GM21447 (cell line): ENCODE data around the gene C8A.

Experiments used
- ATAC-seq: cut with Tn5 transposase; IDR thresholded peaks from one replicate; pipeline ENCODE4 v1.9.1; 2021; ENCODE audit not compliant: unreplicated experiment

Gene C8A

DNA sequence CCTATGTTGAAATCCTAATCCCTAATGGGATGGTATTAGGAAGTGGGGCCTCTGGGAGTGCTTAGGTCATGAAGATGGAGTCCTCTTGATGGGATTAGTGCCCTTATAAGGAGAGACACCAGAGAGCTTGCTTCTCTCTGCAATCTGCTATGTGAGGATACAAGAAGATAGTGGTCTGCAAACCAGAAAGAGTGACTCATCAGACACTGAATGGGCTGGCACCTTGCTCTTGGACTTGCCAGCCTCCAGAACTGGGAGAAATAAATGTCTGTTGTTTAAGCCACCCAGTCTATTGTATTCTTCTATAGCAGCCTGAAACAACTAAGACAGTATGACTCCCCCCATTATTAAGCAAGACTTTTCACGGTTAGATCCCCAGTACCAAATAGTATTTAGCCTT, 67.9 kb downstream of the C8A start:
- ATAC-seq = no peak

- ATAC-seq = no peak
Measured at GRCh38 chr1:56923201-56923600, 68.6 kb downstream of the C8A start.

- no peak for ATAC-seq
Measured at GRCh38 chr1:56924116-56924515, 69.5 kb downstream of the C8A start.

- no peak for ATAC-seq
Measured at GRCh38 chr1:56925193-56925592, 70.6 kb downstream of the C8A start.

GRCh38 chr1:56927171-56927570, 72.6 kb downstream of the C8A start:
- ATAC-seq = no peak

DNA sequence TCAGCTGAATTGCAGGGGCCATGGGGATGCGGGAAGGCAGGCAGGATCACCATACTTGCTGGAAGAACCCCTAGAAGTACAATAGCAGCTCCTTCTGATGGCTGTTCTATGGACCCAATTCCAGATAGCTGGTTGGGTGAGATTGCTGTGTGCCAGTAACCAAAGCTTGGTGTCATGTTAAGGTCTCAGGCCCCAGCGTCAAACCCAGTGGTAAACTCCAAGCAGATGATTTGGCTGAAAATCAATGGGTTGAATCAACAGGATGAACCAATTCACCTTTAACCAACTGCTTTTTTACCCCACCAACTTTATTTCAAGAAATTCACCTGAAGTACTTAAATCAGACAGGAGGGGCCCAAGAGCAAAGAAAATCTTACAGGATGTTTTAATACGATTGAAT, 73.4 kb downstream of the C8A start:
- ATAC-seq = no peak

DNA sequence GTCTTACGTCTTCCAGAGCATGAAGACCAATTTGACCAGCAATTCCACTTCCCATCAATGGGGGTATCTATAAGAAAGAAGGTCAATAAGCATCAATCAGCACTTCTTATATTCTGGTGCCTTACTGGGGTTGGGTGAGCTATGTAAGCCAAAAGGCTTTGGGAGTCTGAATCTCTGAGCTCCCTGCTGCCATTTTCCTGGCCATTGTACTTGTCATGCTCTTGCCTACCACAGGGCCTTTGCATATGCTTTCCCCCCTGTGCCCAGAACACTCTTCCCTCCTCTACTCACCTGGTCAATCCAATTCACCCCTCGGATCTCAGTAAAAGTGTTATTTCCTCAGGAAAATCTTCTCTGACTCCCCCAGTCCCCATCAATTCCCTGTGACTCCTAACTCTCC, 74.9 kb downstream of the C8A start:
- no peak for ATAC-seq

GRCh38 chr1:56931211-56931610, 76.6 kb downstream of the C8A start:
- no peak for ATAC-seq

DNA sequence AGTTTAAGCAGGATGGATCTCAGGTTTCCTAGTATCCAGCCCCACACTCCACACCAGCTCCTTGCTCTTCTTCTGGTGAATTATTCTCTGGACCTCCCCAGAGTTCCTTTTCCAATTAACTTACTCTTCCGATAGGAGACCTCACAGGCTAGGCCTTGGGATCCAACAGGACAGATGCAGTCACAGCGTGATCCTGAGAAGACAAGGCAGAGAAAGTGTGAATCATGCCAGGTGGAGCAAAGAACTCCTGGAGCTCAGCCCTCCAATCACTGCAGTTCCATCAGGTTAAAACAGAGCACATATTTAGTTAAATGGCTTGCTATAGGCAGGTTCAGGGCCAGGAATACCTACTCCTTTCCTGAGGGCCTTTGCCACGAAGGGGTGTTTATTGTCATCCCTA, 77.1 kb downstream of the C8A start:
- no peak for ATAC-seq

DNA sequence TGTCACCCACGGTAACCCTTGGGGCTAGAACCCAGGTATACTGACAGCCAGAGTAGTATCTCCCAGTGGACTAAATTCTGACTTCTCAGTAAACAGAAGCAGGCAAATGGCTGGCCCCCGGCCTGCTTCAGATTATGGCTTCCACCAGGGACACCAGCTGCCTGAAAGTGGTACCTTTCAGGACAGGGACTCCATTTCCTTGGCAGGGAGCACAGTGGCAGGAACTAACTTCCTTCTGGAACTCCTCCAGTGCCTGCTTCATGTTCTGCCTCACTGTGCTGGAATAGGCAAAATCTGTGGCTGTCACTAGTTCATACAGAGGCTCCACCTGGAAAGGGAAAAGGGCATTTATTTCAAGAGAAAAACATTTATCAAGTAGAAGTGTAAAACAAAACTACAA, 78.6 kb downstream of the C8A start:
- no peak for ATAC-seq

DNA sequence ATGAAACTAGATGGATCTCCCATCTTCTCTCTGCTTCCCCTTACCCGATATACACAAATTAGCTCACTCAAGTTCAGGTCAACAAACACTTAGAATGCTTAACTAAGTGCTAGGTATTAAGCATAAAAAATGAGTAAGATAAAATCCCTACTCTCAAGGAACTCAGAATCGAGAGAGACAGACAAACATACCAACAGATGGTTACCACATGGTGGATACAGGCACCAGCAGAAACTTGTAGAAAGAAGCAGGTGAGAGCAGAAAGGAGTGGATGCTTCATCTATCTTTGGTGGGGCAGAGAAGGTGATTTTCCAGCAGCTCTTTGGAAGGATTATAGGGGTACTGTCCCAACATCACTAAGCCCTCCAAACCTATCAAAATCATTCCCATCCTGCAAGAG, 79.0 kb downstream of the C8A start:
- no peak for ATAC-seq

- no peak for ATAC-seq
Measured at GRCh38 chr1:56934430-56935060, 79.9 kb downstream of the C8A start.

- ATAC-seq = no peak
Measured at GRCh38 chr1:56938646-56939045, 84.0 kb downstream of the C8A start.

DNA sequence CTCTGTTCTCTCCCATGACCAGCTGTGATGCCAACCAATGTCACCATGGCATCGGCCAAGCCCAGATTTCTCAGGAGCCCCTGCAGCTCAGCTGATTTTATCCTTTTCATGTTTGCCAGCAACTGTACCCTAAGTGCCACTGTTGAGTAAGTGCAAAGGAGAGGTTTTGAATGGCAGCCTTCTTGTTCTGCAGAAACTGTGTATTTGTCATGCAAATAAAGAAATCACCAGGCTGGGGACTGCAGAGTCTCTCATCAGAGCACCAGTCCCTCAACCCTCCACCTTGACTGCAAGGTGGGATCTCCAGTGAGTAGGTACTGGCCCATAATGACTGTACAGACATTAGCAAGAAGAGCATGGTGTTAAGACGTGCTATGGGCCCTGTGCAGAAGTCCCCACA, 84.6 kb downstream of the C8A start:
- no peak for ATAC-seq

GRCh38 chr1:56940039-56940438, 85.4 kb downstream of the C8A start:
- no peak for ATAC-seq

- no peak for ATAC-seq
Measured at GRCh38 chr1:56948403-56949023, 93.9 kb downstream of the C8A start.

- ATAC-seq = no peak
Measured at GRCh38 chr1:56952501-56952900, 97.9 kb downstream of the C8A start.

GRCh38 chr1:56953386-56953785, 98.8 kb downstream of the C8A start:
- no peak for ATAC-seq

DNA sequence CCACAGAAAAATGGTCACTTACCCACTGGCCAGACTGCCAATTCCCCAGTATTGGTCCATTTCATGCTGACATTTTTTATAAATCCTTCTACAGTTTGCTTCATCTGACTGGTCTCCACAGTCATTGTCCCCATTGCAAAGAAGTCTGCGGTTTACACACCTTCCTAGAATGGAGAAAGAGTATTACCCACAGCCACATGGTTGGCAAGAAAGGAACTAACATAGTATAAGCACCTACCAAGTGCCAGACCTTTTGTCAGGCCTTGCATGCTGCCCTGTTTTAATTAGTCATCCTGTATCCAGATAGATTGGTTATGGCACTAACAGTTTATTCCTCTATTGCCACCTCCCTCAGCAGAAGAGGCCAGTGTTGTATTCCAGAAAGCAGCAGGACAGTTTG, 100.1 kb downstream of the C8A start:
- no peak for ATAC-seq

- no peak for ATAC-seq
Measured at GRCh38 chr1:56957931-56958330, 103.3 kb downstream of the C8A start.

GRCh38 chr1:56958526-56958925, 103.9 kb downstream of the C8A start:
- ATAC-seq = no peak

GRCh38 chr1:56961426-56961825, 106.8 kb downstream of the C8A start:
- no peak for ATAC-seq

GRCh38 chr1:56963667-56964066, 109.1 kb downstream of the C8A start:
- ATAC-seq = no peak
